Calu3 (cell line): ENCODE results near the gene SPRY2. TPM values are rescaled to one million over a fixed set of nuclear protein-coding genes. Genes with fewer than 3 reads are reported as not detected.

Experiments
- Bru-seq: library from RNA; stranded (reverse); fragments of 400-500 nt; gene quantifications from one replicate; lab custom pipeline; 2021; lab: Mats Ljungman, UMichigan
- BruChase-seq, 2 experiments: library from RNA; stranded (reverse); fragments of 400-500 nt; gene quantifications; one replicate each; lab custom pipeline; 2021; lab: Mats Ljungman, UMichigan
- BruUV-seq: library from RNA; stranded (reverse); fragments of 400-500 nt; replicated peaks from 2 replicates; lab custom pipeline; 2021; lab: Mats Ljungman, UMichigan
- CTCF ChIA-PET: fragments of 300-600 bp; sonication (Branson Sonifier 250); formaldehyde crosslinking; loops from one replicate; lab custom pipeline; 2022; ENCODE audit warnings: antibody characterized with exemption; lab: Charles Lee
- DNase-seq: peaks from one replicate; pipeline ENCODE4 v3.0.0; 2022
- H3K27ac Mint-ChIP-seq: one replicate; pipeline ENCODE4 v1.8.0; 2022; ENCODE audit warnings: mixed read lengths; ENCODE audit not compliant: unreplicated experiment
- H3K27me3 Mint-ChIP-seq: one replicate; pipeline ENCODE4 v1.8.0; 2022; ENCODE audit warnings: mixed read lengths; ENCODE audit not compliant: unreplicated experiment
- H3K36me3 Mint-ChIP-seq: one replicate; pipeline ENCODE4 v1.8.0; 2022; ENCODE audit warnings: mild to moderate bottlenecking, moderate library complexity, mixed read lengths; ENCODE audit not compliant: insufficient read depth, unreplicated experiment
- H3K4me1 Mint-ChIP-seq: one replicate; pipeline ENCODE4 v1.8.0; 2022; ENCODE audit warnings: mild to moderate bottlenecking, low read depth, mixed read lengths; ENCODE audit not compliant: unreplicated experiment
- H3K4me3 Mint-ChIP-seq: one replicate; pipeline ENCODE4 v1.8.0; 2022; ENCODE audit warnings: mild to moderate bottlenecking, low read depth, moderate library complexity, mixed read lengths; ENCODE audit not compliant: unreplicated experiment
- H3K9me3 Mint-ChIP-seq: one replicate; pipeline ENCODE4 v1.8.0; 2022; ENCODE audit warnings: low read depth, mixed read lengths; ENCODE audit not compliant: unreplicated experiment
- intact Hi-C: fragments of 100-400 bp; cut with micrococcal nuclease; formaldehyde crosslinking; loops from one replicate; pipeline ENCODE4 v1.10.0; 2022; ENCODE audit not compliant: unreplicated experiment
- long read RNA-seq: library from polyadenylated mRNA; stranded (forward); transcript quantifications from one replicate; pipeline ENCODE4 v2.0.0, GENCODE V29; 2022
- total RNA-seq: library from RNA; stranded (reverse); gene quantifications from 2 replicates; pipeline ENCODE4 v1.2.3, GENCODE V29; 2022
- TF ChIP-seq, protein P1 (sequence below): fragments of 200-600 bp; IDR thresholded peaks from one replicate; pipeline ENCODE4 v1.8.0; 2022; ENCODE audit warnings: antibody characterized with exemption; ENCODE audit not compliant: unreplicated experiment

The SPRY2 gene, protein sequence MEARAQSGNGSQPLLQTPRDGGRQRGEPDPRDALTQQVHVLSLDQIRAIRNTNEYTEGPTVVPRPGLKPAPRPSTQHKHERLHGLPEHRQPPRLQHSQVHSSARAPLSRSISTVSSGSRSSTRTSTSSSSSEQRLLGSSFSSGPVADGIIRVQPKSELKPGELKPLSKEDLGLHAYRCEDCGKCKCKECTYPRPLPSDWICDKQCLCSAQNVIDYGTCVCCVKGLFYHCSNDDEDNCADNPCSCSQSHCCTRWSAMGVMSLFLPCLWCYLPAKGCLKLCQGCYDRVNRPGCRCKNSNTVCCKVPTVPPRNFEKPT
- total RNA-seq: 13.3 and 13.6 TPM in 2 replicates
- percentile 87 among the genes with signal in this experiment for Bru-seq, nascent RNA
- BruChase-seq, experiment 1, labeled RNA remaining after a 6-hour chase: percentile 56 among the genes with signal in this experiment
- percentile 65 among the genes with signal in this experiment for BruChase-seq, experiment 2, labeled RNA remaining after a 2-hour chase
- long read RNA-seq, transcript SPRY2-202 (2 exons, 2,111 nt): major isoform, 16 of 21 reads
- long read RNA-seq, partial matches to known transcripts: 0 of 21 reads
- long read RNA-seq, other reads (novel, unspliced or antisense): 4 of 21 reads

DNA sequence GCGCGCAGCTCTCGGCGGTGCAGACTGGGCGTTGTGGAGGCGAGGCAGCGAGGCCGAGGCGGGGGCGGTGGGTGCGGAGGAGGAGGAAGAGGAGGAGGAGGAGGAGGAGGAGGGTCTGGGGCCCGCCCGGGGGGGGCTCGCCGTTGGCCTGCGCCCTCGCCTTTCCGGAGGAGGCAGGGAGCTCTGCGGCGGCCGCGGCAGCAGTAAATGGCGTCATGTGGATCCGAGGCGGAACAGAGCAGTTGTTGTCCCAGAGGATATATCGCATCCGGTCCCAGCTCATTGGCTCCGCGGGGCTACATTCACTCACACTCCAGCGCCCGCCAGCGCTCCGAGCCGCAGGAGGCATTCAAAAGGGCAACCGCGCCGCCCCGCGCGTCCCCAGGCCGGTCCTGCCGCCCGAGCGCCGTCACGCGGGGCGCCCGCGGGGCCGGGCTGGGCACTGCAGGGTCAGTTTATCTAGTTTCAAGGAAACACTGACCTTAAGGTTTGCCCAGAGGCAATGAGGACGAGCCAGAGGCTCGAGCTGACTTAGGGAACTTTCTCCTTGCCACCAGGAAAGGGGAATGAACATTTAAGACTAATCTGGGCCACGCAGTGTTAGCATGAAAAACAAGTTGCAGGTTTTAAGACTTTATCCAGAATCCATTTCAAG, at the start of gene SPRY2:
Gene SPRY2 (minus strand): TSS at position 26 of the 655 bp plus-strand sequence. CDS start 3,421 bp downstream, outside the sequence.
- CTCF ChIA-PET: interaction anchor here (0.6 to 0.7 kb wide), 3 partner anchors 300 to 574 kb away, joined by 3 read pairs; no protein-coding TSS in a partner anchor
- Mint-ChIP-seq H3K4me1 (no peaks in the 10 kb centered on the region), H3K4me3 (no peak within 1 kb of the TSS)

DNA sequence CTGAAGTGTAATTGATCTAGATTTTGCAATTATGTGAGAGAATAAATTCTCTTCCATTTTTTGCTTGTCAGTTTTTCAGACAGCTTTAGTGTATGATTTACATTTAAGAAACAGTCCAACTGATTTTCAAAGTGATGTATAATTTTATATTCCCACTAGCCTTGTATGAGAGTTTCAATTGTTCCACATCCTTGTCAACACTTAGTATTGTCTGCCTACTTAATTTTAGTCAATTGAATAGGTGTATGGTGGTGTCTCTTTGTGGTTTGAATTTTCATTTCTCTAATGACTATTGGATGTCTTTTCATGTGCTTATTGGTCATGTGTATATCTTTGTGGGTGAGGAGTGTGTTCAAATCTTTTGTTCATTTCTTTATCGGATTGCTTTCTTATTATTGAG, 49.4 kb upstream of the SPRY2 start:
- H3K4me1 Mint-ChIP-seq: no peaks in the 10 kb centered on the region
- no TSS peak for BruUV-seq
- no peaks in the 10 kb centered on the region for H3K36me3 Mint-ChIP-seq
- intact Hi-C loops: no loop called here
- H3K4me3 Mint-ChIP-seq: no peak overlapping the region
- TF ChIP-seq, protein P1, sequence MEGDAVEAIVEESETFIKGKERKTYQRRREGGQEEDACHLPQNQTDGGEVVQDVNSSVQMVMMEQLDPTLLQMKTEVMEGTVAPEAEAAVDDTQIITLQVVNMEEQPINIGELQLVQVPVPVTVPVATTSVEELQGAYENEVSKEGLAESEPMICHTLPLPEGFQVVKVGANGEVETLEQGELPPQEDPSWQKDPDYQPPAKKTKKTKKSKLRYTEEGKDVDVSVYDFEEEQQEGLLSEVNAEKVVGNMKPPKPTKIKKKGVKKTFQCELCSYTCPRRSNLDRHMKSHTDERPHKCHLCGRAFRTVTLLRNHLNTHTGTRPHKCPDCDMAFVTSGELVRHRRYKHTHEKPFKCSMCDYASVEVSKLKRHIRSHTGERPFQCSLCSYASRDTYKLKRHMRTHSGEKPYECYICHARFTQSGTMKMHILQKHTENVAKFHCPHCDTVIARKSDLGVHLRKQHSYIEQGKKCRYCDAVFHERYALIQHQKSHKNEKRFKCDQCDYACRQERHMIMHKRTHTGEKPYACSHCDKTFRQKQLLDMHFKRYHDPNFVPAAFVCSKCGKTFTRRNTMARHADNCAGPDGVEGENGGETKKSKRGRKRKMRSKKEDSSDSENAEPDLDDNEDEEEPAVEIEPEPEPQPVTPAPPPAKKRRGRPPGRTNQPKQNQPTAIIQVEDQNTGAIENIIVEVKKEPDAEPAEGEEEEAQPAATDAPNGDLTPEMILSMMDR: no peak
- CTCF ChIA-PET: no interaction called here
- H3K9me3 Mint-ChIP-seq: no peaks in the 10 kb centered on the region
- no peak overlapping the region for H3K27ac Mint-ChIP-seq
- no peak for DNase-seq
- H3K27me3 Mint-ChIP-seq: no peaks in the 10 kb centered on the region

More for the DNA sequence above, at the start of gene SPRY2:
- BruUV-seq: no TSS peak
- Mint-ChIP-seq H3K9me3 (no peaks in the 10 kb centered on the region), H3K27me3 (no peaks in the 10 kb centered on the region), H3K27ac (no peak within 1 kb of the TSS), H3K36me3 (peaks cover 9% of the 10 kb centered on the region)
- peak; percentile 75 for DNase-seq
- TF ChIP-seq, protein P1: no peak
- intact Hi-C loops: loop anchor here (5.0 kb wide), 2 partner anchors 209 to 404 kb away; no protein-coding TSS in a partner anchor

DNA sequence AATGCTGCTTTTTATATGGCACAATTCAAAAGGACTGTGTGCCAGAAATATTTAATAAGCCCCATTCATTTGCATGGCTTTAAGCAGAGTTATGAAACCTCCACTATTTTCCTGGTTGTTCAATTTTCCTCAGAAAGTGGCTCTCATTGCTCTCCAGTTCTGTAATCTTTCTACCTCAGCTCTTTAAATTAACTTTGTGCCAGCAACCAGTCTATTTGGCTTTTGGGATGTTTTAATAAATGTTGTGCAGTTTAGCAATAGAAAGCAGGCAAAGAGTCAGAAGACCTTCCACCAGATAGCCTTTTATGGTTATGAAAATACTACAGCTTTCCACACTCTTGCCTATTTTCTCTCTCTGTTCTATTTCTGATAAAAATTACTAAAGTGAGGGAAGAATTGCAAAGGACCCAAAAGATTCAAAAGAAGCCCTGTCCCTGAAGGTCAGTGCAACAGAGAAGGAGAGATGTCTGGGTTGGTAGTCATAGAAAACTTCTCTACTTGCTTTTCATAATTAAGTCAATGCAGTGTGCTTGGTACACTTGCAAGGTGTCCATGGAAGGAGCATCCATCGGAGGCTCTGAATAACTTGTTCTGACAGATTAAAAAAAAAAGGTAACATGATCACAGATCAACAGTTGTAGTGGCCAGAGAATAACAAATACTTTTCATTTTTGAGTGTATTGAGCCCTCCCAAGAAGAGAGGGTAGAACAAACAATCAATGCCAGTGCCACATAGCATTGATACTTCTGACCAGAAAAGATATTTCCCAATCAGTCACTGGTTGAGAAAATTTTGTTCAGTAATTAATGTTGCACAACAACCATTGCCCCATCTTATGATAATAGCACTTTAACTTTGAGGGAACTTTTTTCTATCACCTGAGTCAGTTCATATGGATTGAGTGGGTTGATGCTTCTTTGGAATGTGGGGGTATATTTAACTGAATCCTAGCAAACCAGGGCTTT, 48.4 kb upstream of the SPRY2 start:
- intact Hi-C loops: no loop called here
- TF ChIP-seq, protein P1: no peak
- no peak overlapping the region for H3K27ac Mint-ChIP-seq
- H3K9me3 Mint-ChIP-seq: no peaks in the 10 kb centered on the region
- H3K27me3 Mint-ChIP-seq: no peaks in the 10 kb centered on the region
- no peaks in the 10 kb centered on the region for H3K4me1 Mint-ChIP-seq
- no peak overlapping the region for H3K4me3 Mint-ChIP-seq
- no peaks in the 10 kb centered on the region for H3K36me3 Mint-ChIP-seq
- BruUV-seq: no TSS peak
- CTCF ChIA-PET: no interaction called here
- DNase-seq: no peak
